Prostate gland (tissue), 2 donors: ENCODE results near the gene CIRBP. TPM values are rescaled to one million over a fixed set of nuclear protein-coding genes. Genes with fewer than 3 reads are reported as not detected.

ENCODE experiments used
- DNase-seq: peaks from one replicate; pipeline ENCODE4 v3.0.0-alpha.2; 2019; ENCODE audit warnings: low spot score
- H3K27ac ChIP-seq, 2 donors: fragments of 200-600 bp; sonication (generic); 2 replicates each; pipeline ENCODE4 v1.5.1; 2017 to 2019
- H3K27me3 ChIP-seq: fragments of 200-600 bp; sonication (generic); replicated peaks from 2 replicates; pipeline ENCODE4 v1.5.1; 2019; ENCODE audit not compliant: insufficient read depth
- H3K36me3 ChIP-seq, 2 donors: fragments of 200-600 bp; sonication (generic); 1 replicate in 1 of 2; 2 replicates in 1 of 2; pipeline versions ENCODE4 v1.5.1 to v1.8.1; 2017 to 2019
- H3K4me1 ChIP-seq: fragments of 200-600 bp; sonication (generic); replicated peaks from 2 replicates; pipeline ENCODE4 v1.5.1; 2019
- H3K4me3 ChIP-seq, 2 donors: fragments of 200-600 bp; sonication (generic); 2 replicates each; pipeline ENCODE4 v1.5.1; 2017 to 2019
- H3K9me3 ChIP-seq: fragments of 200-600 bp; sonication (generic); 2 replicates; pipeline ENCODE4 v1.5.1; 2017
- POLR2A ChIP-seq: fragments of 450-650 bp; IDR thresholded peaks from one replicate; pipeline ENCODE4 v1.6.1; 2016; ENCODE audit warnings: antibody characterized with exemption, mild to moderate bottlenecking
- POLR2AphosphoS5 ChIP-seq: sonication (generic); formaldehyde crosslinking; IDR thresholded peaks from one replicate; pipeline ENCODE4 v1.6.1; 2017; ENCODE audit warnings: antibody characterized with exemption
- WGBS: methylation state at CpG from one replicate; pipeline ENCODE4 v1.1.5; 2018; 5-methylcytosine and 5-hydroxymethylcytosine counted together
- intact Hi-C: fragments of 100-400 bp; cut with DNase I; formaldehyde crosslinking; loops from one replicate; pipeline ENCODE4 v1.14.2; 2022
- total RNA-seq, 2 donors: library from RNA; depleted of rRNA; stranded (reverse); fragments of >200 nt; gene quantifications; one replicate each; pipeline ENCODE4 v1.1.0, GENCODE V29; 2016
- TF ChIP-seq, protein P1 (sequence below), 4 experiments: fragments of 200-600 bp in 2 of 4; fragments of 450-650 bp in 2 of 4; sonication (generic) in 2 of 4; IDR thresholded peaks; 1 replicate in 3 of 4; 2 replicates in 1 of 4; pipeline ENCODE4 v1.5.1; 2016 to 2019; ENCODE audit warnings: antibody characterized with exemption in 4 of 4, mild to moderate bottlenecking in 2 of 4, moderate library complexity in 2 of 4

CIRBP gene
- total RNA-seq, 2 donors from 2014 or later: 753 to 863 TPM

- TF ChIP-seq, protein P1, sequence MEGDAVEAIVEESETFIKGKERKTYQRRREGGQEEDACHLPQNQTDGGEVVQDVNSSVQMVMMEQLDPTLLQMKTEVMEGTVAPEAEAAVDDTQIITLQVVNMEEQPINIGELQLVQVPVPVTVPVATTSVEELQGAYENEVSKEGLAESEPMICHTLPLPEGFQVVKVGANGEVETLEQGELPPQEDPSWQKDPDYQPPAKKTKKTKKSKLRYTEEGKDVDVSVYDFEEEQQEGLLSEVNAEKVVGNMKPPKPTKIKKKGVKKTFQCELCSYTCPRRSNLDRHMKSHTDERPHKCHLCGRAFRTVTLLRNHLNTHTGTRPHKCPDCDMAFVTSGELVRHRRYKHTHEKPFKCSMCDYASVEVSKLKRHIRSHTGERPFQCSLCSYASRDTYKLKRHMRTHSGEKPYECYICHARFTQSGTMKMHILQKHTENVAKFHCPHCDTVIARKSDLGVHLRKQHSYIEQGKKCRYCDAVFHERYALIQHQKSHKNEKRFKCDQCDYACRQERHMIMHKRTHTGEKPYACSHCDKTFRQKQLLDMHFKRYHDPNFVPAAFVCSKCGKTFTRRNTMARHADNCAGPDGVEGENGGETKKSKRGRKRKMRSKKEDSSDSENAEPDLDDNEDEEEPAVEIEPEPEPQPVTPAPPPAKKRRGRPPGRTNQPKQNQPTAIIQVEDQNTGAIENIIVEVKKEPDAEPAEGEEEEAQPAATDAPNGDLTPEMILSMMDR (IDR thresholded peaks at IDR 0.05): no peak
- no peak overlapping the region for H3K27ac ChIP-seq
- H3K4me3 ChIP-seq: no peak overlapping the region
- no peaks in the 10 kb centered on the region for H3K27me3 ChIP-seq
- intact Hi-C loops: no loop called here
- no peak for DNase-seq
- 94% methylated on average over 43 of the region's 45 CpGs for WGBS
- peaks cover 6% of the 10 kb centered on the region for H3K4me1 ChIP-seq
- H3K36me3 ChIP-seq: no peaks in the 10 kb centered on the region
- H3K9me3 ChIP-seq: no peaks in the 10 kb centered on the region
Observed at GRCh38 chr19:1234051-1234954, 34.8 kb upstream of the CIRBP start.

GRCh38 chr19:1234955-1235380 lies 34.2 kb upstream of the CIRBP start:
- intact Hi-C loops: no loop called here
- no peaks in the 10 kb centered on the region for H3K9me3 ChIP-seq
- H3K4me3 ChIP-seq: no peak overlapping the region
- TF ChIP-seq, protein P1 (IDR thresholded peaks at IDR 0.05): no peak
- TF ChIP-seq POLR2AphosphoS5 (no peak), POLR2A (no peak)
- no peak for DNase-seq
- H3K27me3 ChIP-seq: no peaks in the 10 kb centered on the region
- H3K27ac ChIP-seq: no peak overlapping the region
- peaks cover 6% of the 10 kb centered on the region for H3K4me1 ChIP-seq
- WGBS: 97% methylated on average over 36 of the region's 43 CpGs
- no peaks in the 10 kb centered on the region for H3K36me3 ChIP-seq

DNA sequence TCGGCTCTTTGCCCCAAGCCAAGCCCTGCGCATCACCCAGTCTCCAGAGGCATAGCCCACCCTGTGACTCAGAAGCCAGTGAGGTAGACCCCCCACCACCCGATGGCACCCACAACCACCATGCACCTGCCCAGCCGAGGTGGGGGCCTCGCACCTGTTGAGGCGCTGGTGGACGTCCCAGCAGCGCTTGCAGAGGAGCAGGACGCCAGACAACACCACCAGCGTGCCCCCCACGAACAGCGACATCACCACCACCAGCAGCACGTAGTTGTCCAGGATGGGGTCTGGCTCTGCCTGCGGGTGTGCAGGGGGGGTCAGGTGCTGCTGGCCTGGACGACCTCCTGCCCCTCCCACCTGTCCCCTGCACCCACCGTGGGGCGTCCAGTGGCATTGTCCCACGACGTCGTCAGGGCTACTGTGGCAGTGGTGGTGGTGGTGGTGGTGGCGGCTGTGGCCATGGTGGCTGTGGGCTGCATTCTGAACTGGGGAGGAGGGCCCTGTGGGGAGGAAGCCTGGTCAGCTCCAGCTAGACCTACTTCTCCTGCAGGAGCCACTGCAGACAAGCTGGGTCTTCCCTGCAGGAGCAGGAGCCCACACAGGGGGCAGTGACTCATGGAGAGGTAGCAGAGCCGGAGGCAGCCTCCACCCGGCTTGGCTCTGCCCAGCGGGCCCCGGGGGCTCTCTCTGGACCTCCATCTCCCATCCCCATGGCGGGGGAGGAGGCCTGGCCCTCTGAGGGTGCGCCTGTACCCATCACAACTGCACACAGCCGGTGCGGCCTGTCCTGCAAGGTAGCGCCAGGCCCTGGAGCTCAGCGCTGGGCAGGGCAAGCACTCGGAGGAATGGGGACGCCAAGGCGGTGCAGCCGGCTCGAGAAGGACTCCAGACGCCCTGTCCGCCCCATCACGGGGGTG lies 33.2 kb upstream of the CIRBP start:
- TF ChIP-seq POLR2A (no peak), POLR2AphosphoS5 (no peak)
- TF ChIP-seq, protein P1 (IDR thresholded peaks at IDR 0.05): no peak
- 84% methylated on average over 21 of the region's 39 CpGs for WGBS
- no peaks in the 10 kb centered on the region for H3K9me3 ChIP-seq
- no peak for DNase-seq
- H3K4me3 ChIP-seq: no peak overlapping the region
- no peaks in the 10 kb centered on the region for H3K27me3 ChIP-seq
- peaks cover 6% of the 10 kb centered on the region for H3K4me1 ChIP-seq
- intact Hi-C loops: no loop called here
- no peak overlapping the region for H3K27ac ChIP-seq
- no peaks in the 10 kb centered on the region for H3K36me3 ChIP-seq

- WGBS: 11% methylated on average over 22 of the region's 42 CpGs
- DNase-seq: no peak
- H3K4me1 ChIP-seq: peaks cover 9% of the 10 kb centered on the region
- intact Hi-C loops: no loop called here
- TF ChIP-seq POLR2A (no peak), POLR2AphosphoS5 (no peak)
- TF ChIP-seq, protein P1 (IDR thresholded peaks at IDR 0.05): no peak
- no peaks in the 10 kb centered on the region for H3K27me3 ChIP-seq
- H3K4me3 ChIP-seq: peak overlapping the region; percentile 36 to 48
- no peaks in the 10 kb centered on the region for H3K36me3 ChIP-seq
- H3K27ac ChIP-seq: no peak overlapping the region
- H3K9me3 ChIP-seq: no peaks in the 10 kb centered on the region
Observed at GRCh38 chr19:1236576-1236975, 32.6 kb upstream of the CIRBP start.
